ENCODE measurements around the gene TBX15. TPM values are rescaled to one million over a fixed set of nuclear protein-coding genes. Genes with fewer than 3 reads are reported as not detected.

The TBX15 gene
- total RNA-seq, 1 donor from 2014 or later: 0.07 TPM

DNA sequence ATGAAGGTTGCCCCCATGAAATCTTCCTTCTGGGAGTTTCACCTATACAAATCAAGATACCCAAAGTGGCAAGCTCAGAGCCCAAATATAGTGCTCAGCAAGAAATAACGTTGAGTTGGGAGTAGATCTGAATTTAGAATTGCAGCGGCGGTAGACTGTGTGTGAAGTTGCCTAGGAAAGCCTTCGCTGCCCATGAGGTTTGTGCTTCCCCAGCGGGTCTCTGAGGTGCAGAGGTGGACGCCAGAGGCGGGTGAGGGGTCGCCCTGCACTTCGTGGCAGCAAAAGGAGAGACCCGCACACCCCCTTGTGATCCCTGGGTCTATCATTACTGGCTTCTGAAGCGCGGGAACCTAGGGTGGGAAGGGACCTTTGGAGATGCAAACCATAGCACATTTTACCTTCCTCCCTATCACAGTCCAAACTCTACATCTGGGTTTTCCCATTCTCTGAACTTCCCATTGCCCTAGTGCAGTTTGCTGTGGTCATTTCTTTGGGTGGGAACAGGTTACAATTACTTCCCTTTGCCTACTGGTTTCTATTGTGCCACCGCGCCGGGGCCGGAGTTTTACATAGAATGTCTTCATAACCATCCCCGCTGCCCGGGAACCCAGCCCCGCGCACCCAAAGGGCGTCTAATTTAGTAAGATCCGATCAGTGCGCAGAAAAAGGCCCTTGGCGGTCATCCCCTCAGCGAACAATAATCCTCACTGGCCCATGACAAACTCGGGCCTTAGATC, 5.2 kb downstream of the TBX15 start:
- Histone ChIP-seq H4K20me1 (ENCODE audit: insufficient read depth, low read length) (peaks cover 6% of the 10 kb centered on the region), H3K36me3 (ENCODE audit: insufficient read depth, low read length) (no peaks in the 10 kb centered on the region), H3K27ac (ENCODE audit: low read depth, low read length) (peak overlapping the region; percentile 22), H3K9ac (ENCODE audit: low read length) (peak overlapping the region; percentile 73), H3K79me2 (ENCODE audit: insufficient read depth, low read length) (peaks cover 43% of the 10 kb centered on the region), H3K4me1 (ENCODE audit: insufficient read depth, low read length) (peaks cover 8% of the 10 kb centered on the region), H3K27me3 (ENCODE audit: insufficient read depth, low read length) (peaks cover 99% of the 10 kb centered on the region), H3K4me2 (ENCODE audit: low read length) (peak overlapping the region; percentile 71), H3K9me3 (ENCODE audit: insufficient read depth, low read depth, low read length) (peaks cover 12% of the 10 kb centered on the region), H3K4me3 (ENCODE audit: insufficient read depth, low read depth, low read length) (no peak overlapping the region), H2AFZ (ENCODE audit: low read depth, low read length) (no peak overlapping the region)
- H3K27me3 Mint-ChIP-seq (ENCODE audit: low read depth, unreplicated experiment): peaks cover 91% of the 10 kb centered on the region
- H3K9me3 Mint-ChIP-seq (ENCODE audit: unreplicated experiment): peaks cover 39% of the 10 kb centered on the region
- no peak overlapping the region for H3K4me3 Mint-ChIP-seq (ENCODE audit: unreplicated experiment)
- FAIRE-seq: no peak
- H3K4me1 Mint-ChIP-seq (ENCODE audit: low read depth, unreplicated experiment): peaks cover 7% of the 10 kb centered on the region
- peaks cover 5% of the 10 kb centered on the region for H3K36me3 Mint-ChIP-seq (ENCODE audit: low read depth, unreplicated experiment)
- no peak for DNase-seq (ENCODE audit: low read depth)
- no peak overlapping the region for H3K27ac Mint-ChIP-seq (ENCODE audit: unreplicated experiment)
- TF ChIP-seq, protein P1, sequence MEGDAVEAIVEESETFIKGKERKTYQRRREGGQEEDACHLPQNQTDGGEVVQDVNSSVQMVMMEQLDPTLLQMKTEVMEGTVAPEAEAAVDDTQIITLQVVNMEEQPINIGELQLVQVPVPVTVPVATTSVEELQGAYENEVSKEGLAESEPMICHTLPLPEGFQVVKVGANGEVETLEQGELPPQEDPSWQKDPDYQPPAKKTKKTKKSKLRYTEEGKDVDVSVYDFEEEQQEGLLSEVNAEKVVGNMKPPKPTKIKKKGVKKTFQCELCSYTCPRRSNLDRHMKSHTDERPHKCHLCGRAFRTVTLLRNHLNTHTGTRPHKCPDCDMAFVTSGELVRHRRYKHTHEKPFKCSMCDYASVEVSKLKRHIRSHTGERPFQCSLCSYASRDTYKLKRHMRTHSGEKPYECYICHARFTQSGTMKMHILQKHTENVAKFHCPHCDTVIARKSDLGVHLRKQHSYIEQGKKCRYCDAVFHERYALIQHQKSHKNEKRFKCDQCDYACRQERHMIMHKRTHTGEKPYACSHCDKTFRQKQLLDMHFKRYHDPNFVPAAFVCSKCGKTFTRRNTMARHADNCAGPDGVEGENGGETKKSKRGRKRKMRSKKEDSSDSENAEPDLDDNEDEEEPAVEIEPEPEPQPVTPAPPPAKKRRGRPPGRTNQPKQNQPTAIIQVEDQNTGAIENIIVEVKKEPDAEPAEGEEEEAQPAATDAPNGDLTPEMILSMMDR (IDR thresholded peaks at IDR 0.05; ENCODE audit: insufficient read depth, low read depth, low read length): no peak
- TF ChIP-seq EZH2 (IDR thresholded peaks at IDR 0.05; ENCODE audit: insufficient read depth, low read length): no peak

DNA sequence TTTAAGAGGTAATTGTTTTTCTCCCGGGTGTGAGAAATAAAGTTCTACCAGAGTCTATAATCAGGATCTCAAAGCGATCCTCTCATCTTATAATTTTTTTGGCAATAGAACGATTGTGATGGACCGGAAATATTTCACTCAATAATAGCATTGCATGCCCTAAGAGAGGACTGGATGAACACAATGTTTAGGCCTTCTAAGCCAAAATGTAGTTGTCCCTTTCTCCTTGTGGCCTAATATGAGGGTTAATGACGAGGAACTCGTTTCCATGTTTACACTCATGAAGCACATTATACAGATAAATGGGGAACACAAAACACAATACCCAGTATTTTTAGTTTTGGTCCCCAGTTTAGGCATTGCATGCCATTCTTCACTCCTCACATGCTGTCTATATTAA, 5.9 kb downstream of the TBX15 start:
- TF ChIP-seq EZH2 (IDR thresholded peaks at IDR 0.05; ENCODE audit: insufficient read depth, low read length): no peak
- TF ChIP-seq, protein P1 (IDR thresholded peaks at IDR 0.05; ENCODE audit: insufficient read depth, low read depth, low read length): no peak
- Histone ChIP-seq H3K27ac (ENCODE audit: low read depth, low read length) (no peak overlapping the region), H3K4me3 (ENCODE audit: insufficient read depth, low read depth, low read length) (no peak overlapping the region), H3K36me3 (ENCODE audit: insufficient read depth, low read length) (no peaks in the 10 kb centered on the region), H2AFZ (ENCODE audit: low read depth, low read length) (no peak overlapping the region), H3K79me2 (ENCODE audit: insufficient read depth, low read length) (peaks cover 43% of the 10 kb centered on the region), H3K9ac (ENCODE audit: low read length) (no peak overlapping the region), H3K4me2 (ENCODE audit: low read length) (no peak overlapping the region), H3K27me3 (ENCODE audit: insufficient read depth, low read length) (peaks cover 99% of the 10 kb centered on the region), H3K4me1 (ENCODE audit: insufficient read depth, low read length) (peaks cover 8% of the 10 kb centered on the region), H4K20me1 (ENCODE audit: insufficient read depth, low read length) (peaks cover 6% of the 10 kb centered on the region), H3K9me3 (ENCODE audit: insufficient read depth, low read depth, low read length) (peaks cover 12% of the 10 kb centered on the region)
- Mint-ChIP-seq H3K27me3 (ENCODE audit: low read depth, unreplicated experiment) (peaks cover 94% of the 10 kb centered on the region), H3K4me1 (ENCODE audit: low read depth, unreplicated experiment) (peaks cover 7% of the 10 kb centered on the region), H3K27ac (ENCODE audit: unreplicated experiment) (no peak overlapping the region), H3K4me3 (ENCODE audit: unreplicated experiment) (no peak overlapping the region), H3K9me3 (ENCODE audit: unreplicated experiment) (peaks cover 39% of the 10 kb centered on the region), H3K36me3 (ENCODE audit: low read depth, unreplicated experiment) (peaks cover 5% of the 10 kb centered on the region)
- DNase-seq (ENCODE audit: low read depth) (no peak), FAIRE-seq (peak; percentile 41)

DNA sequence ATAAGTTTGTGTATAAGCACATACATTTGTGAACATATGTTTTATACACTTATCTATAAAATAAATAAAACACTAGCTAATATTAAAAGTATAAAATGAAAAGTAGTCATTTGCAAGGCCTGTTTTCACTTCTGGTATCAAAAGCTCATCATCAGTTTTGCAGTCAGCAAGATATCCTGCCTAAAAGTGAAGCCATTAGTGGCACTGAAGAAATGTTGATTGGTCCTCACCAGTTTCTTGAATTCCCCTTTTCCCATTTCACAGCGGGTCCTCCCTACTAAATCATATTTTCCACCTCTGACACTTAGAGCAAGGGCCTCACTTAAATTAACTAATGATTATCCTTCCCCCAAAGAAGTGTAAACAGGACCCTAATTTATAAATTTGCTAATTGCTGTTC, 6.7 kb downstream of the TBX15 start:
- Histone ChIP-seq H3K9me3 (ENCODE audit: insufficient read depth, low read depth, low read length) (peaks cover 12% of the 10 kb centered on the region), H2AFZ (ENCODE audit: low read depth, low read length) (no peak overlapping the region), H3K79me2 (ENCODE audit: insufficient read depth, low read length) (peaks cover 39% of the 10 kb centered on the region), H3K4me2 (ENCODE audit: low read length) (no peak overlapping the region), H3K4me3 (ENCODE audit: insufficient read depth, low read depth, low read length) (no peak overlapping the region), H3K27ac (ENCODE audit: low read depth, low read length) (no peak overlapping the region), H3K9ac (ENCODE audit: low read length) (no peak overlapping the region), H3K27me3 (ENCODE audit: insufficient read depth, low read length) (peaks cover 95% of the 10 kb centered on the region), H3K36me3 (ENCODE audit: insufficient read depth, low read length) (no peaks in the 10 kb centered on the region), H4K20me1 (ENCODE audit: insufficient read depth, low read length) (peaks cover 6% of the 10 kb centered on the region), H3K4me1 (ENCODE audit: insufficient read depth, low read length) (peaks cover 8% of the 10 kb centered on the region)
- peaks cover 91% of the 10 kb centered on the region for H3K27me3 Mint-ChIP-seq (ENCODE audit: low read depth, unreplicated experiment)
- peaks cover 31% of the 10 kb centered on the region for H3K9me3 Mint-ChIP-seq (ENCODE audit: unreplicated experiment)
- peaks cover 5% of the 10 kb centered on the region for H3K36me3 Mint-ChIP-seq (ENCODE audit: low read depth, unreplicated experiment)
- TF ChIP-seq EZH2 (IDR thresholded peaks at IDR 0.05; ENCODE audit: insufficient read depth, low read length): no peak
- TF ChIP-seq, protein P1 (IDR thresholded peaks at IDR 0.05; ENCODE audit: insufficient read depth, low read depth, low read length): no peak
- H3K4me1 Mint-ChIP-seq (ENCODE audit: low read depth, unreplicated experiment): peaks cover 4% of the 10 kb centered on the region
- no peak overlapping the region for H3K4me3 Mint-ChIP-seq (ENCODE audit: unreplicated experiment)
- no peak overlapping the region for H3K27ac Mint-ChIP-seq (ENCODE audit: unreplicated experiment)
- DNase-seq (ENCODE audit: low read depth) (no peak), FAIRE-seq (no peak)

Data from astrocyte (in vitro differentiated cells and primary cell).